HG03558 (cell line): ENCODE measurements around the gene ERP27.

Experiments used
- ATAC-seq: cut with Tn5 transposase; IDR thresholded peaks from one replicate; pipeline ENCODE4 v1.9.1; 2021; ENCODE audit warnings: moderate number of reproducible peaks; ENCODE audit not compliant: unreplicated experiment; ENCODE audit errors: extremely low read depth

The ERP27 gene

DNA sequence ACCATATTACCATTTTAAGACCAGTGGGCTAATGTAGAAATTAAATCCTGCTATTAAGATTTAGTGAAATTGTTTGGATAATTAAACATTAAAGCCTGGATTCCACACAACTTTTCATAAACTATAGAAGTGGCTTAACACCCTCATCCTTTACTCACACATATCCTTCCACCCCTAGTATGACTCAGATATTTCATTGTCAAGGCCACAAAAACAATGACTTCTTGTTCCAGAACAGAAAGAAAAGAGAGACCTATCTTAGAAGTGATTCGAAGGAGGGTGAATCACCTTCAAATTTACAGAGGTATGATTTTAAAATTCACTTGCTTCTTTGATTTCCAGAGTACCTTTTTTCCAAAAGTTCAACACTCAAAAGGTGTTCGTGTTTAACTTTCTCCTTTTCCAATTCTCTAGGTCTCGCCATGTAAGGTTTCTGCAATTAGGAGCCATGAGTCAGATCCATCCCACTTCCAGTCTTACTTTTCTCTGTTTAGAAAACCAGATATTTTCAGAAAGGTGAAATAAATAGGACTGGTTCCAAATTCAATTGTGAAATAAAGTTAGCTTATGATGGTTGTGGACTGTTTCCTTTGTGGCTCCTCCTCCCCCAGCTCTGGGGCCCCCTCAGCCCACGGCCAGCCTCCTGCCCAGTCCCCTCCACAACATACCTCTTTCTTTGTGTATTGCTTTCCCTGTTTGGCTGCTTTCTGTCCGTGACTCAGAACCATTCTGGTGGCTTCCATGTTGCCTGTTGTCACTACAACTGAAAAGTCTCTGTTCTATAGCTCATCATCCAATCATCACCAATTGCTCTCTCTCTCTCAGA lies 28.0 kb downstream of the ERP27 start:
- no peak for ATAC-seq

DNA sequence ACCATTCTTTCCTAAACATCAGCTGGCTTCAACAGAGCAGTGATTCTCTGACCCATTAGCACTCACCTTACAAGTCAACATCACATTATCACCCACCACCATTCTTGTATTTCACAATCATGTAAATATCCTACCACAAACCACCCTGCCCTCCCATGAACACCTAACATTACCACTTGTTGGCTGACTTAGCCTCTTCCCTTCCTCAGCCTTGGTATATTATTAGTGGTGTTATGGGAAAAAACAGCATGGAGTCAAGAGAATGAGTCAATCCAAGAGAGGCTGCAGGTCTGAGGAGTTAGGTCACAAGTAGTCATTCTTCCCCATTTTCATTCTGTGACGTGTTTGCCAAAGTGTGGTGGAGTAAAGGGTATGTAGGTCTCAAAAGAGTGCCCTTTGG lies 30.4 kb downstream of the ERP27 start:
- no peak for ATAC-seq

DNA sequence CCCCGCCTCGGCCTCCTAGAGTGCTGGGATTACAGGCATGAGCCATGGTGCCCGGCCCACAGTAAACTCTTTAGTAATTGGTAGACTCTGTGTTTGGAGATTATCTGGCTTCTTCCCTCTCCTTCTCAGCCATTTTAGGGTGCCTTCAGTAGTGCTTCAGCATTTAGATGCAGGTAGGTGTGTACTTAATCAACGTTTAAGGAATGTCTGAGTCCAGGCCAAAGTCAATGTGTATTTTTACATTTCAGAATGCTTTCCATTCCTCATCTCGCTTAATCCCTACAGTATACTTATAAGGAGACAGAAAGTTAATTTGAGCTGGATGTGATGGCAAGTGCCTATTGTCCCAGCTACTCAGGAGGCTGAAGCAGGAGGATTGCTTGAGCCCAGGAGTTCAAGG lies 32.2 kb downstream of the ERP27 start:
- ATAC-seq: no peak

DNA sequence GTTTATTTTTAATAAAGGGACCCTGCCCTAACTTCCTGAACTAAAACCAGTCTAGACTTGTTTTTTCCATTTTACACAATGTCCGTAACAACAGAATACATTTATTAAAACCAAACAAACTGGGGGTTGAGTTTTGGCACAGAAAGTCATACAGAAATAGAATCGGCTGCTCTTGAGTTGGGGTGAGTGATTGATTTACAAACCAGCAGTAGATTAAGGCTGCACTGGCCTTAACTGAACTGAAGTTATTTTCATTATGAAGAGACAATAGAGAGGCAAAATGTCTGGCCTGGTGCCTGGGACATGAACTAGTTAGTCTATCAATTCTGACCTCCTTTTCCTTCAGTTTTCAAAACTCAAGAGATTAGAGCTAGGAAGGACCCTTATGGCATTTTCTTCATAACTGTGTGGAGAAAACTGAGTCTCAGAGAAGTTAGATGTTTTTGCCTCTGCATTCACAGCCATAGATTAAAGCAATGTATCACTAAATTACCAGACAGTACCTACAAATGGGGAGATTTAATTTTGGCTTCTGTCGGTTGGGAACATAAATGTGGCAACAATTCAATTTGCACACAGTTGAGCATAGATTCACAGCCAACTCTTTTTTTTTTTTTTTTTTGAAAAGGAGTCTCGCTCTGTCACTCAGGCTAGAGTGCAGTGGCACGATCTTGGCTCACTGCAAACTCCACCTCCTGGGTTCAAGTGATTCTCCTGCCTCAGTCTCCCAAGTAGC lies 32.9 kb downstream of the ERP27 start:
- no peak for ATAC-seq

DNA sequence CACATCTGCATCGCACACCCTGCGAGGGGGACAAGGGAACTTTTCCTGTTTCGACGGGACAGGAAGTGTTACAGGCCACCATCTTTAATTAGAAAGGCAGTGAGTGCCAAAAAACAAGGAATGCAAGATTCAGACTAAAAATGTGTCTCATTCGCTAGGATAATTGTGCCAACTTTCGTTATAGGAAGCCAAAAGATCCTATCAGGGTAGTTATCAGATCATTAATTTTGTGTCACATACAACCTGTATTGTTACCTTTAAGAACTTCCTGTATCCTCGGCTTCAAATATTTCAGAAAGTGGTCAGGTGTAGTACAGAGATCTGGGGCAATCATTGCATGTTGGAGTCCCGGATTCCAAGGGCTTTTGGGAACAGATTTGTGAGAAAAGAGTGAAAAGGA lies 33.5 kb downstream of the ERP27 start:
- no peak for ATAC-seq

DNA sequence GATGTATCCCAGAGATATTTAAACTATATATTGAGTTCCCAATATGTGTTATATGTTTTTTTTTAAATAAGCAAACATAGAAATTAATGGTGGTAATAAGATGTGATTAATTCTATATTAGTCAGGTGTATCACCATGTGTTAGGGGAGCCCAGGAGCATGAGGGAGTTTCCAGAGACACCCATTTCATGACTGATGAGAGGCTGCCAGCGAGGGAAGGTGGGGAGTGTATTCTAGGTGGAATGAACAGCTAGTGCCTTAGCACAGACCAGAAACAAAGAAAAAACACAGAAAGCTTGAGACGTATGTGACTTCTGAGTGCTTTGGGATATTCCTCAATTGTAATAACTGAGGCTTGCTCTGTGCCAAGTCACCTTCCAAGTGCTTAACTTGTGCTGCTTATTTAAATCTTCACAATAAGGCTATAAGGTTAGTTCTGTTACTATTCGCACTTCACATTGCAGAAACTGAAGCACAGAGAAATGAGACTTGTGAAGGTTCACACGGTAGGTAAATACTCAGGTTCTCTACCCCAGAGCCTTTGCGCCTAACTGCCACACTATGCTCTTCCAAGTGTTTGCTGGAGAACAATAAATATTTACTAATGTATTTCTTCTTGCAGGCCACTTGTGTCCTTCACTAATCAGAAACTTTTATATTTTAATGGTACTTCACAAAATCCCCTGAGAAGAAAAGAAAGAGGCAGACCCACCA lies 34.8 kb downstream of the ERP27 start:
- no peak for ATAC-seq

DNA sequence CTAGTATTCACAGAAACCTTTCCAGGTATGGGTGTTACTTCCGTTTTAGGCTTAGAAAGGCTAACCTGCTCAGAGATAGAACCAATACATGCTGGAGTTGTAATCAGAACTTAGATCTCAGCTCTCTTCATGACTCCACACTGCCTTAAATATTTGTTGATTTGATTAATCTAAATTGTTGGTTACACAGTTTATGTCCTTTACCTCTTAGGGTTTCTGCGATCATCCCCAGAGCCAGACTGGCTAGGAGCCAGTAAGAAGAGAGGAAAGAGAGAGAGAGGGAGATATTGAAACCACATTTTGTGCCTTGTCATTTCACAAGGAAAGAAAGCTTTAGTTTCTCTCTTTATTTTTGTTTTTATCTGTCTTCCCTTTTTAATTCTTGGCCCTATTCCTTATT lies 35.9 kb downstream of the ERP27 start:
- no peak for ATAC-seq

DNA sequence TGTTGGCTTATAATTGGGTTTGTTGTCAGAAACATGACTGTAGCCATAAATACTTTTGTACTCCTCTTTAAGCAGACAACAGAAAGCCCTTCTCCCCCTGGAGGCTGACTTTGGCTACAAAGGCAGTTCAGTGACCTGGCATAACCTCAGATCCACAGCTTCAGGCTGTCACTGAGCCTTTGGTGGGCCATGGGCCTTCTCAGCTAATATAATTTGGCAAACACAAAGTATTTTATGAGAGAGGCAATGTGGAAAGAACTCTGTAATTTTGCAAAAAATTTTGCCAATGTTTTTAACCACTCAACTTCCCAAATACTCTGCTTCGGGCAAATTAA lies 37.1 kb downstream of the ERP27 start:
- ATAC-seq: no peak

DNA sequence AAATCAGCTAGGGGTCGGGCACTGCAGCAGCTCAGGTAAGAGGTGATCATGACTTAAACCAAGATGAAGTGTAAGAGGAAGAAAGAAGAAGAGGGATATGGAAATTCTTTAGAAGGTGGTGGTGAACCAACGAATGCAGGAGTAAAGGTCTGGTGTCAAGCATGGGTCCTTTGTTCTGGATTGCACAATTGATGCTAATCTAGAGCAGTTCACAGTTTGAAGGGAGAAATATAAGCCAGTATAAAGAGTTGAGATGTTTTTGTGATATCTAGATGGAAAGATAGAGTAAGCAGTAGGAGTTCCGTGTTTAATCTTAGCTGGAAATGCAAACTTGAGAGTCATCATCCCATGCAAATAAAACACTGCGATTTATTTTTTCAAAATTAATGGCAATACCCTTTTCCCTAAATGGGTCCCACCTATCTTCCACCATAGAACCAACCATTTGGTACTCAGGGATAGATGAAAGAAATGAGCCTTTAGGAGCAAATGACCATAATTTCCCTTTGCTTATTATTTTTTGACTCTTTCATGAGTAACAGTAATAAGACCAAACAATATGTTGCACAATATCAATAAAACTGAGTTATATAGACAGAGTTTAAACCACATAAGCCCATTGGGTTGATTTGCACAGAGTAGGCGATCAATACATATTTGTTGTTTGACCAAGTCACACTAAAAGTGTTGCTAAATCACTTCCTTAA lies 37.7 kb downstream of the ERP27 start:
- ATAC-seq: no peak

DNA sequence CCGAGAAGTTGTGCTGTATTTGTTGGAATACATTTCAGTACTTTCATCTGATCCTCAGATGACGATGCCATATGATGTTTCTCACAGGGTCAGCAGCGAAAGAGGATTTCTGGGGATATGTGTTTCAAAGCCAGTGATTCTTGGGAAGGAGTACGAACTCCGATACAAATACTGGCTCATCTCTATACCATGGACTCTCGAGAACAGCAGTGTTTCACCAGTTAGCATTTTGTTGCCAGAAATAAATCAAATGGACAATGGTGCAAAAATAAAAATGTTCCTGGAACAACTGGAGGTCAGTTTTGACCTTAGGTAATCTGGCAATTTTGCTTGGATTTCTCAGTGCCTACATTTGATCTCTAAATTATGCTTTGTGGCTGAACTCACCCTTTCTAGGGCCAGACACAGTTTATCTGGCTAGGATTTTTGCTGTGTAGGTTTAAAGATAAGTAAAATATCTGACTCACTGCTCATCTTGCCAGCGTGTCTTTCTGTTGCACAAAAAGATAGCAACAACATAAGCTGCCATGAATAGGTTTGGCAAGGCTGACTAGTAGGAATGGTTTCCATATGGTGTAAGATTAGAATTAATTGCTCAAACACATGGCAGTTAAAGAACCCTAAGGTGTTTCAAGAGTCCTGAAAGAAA lies 41.7 kb downstream of the ERP27 start:
- ATAC-seq: no peak

DNA sequence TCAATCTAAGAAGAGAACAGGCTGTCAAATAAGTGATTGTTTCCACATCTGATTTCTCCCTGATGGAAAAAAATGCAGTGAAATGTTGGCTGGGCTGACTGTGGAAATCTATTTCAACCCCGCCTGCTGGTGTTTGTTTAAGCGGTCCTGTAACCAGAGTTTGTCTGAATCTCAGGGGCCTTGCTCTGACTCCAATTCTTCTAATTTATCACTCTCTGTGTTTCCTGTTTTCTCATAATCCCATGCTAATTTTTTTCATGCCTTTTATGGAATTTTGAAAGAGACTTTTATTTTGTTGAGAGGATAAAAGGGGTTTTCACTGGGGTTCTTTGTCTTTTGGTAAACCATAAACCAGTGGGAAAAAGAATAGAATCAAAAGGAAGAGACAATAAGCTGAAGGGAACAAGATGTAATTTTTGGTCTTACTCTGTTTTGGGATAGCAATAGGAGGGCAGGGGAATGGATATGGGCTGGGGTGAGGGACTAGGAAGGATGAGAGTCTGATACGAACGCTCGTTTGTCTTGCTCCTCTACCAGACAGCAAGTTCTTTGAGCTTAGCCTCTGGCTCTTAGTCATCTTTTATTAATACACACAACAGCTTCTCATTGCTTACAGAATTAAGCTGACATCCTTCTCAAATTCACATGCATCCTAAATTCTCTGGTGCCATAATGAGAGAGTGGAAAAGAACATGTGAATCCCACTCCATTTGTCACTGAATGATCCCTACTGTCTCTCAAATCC lies 44.7 kb downstream of the ERP27 start:
- ATAC-seq: no peak

DNA sequence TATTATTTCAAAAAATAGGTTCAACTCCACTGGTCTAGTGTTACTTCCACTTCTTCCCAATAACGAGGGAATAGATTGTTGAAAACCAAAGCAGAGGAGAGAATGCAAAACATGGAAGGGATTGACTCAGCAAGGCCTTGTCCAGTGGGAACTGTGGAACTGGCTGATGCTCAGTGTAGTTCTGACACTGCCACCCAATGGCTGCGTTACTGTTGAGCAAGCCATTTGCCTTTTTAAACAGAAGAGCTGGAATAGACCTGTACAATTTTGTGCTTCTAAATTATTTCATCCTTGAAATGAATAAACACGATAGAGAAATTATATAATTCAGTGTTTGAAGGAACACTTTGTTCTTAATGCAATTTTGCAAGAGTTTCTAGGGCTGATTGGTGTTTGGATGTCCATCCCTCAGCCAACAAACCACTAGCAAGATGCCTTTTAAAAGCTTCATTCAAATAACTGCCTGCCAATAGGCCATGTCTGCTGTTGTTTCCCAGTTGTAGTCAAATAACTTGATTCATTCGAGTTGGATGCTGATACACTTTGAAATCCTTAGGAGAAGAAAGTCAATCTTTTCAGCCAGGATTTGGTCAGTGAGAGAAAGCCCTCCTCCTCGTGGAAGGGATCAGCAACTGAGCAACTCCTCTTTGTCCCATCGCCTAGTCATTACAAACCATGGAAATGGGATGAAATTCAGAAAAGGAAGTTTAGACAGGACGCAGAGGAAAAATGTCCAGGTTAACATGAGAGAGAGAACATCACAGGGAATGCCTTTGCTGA lies 45.4 kb downstream of the ERP27 start:
- no peak for ATAC-seq

DNA sequence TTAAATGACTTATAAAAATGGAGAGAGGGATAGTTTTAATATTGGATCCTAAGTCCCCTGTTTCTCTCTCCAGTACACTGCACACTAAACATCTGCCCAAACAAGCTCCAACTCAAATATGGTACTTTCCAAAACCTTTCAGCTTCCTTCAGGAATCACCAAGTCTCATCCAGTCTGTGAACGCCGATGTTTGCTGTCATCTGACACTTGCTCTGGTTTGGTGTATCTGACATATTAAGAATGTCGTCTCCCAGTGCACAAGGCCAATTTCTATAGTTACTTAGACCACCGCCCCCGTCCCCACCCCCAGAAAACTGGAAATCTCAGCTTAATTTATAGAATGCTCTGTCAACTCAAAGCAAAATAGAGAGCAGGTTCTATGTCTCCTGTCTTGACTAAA lies 47.6 kb downstream of the ERP27 start:
- no peak for ATAC-seq

DNA sequence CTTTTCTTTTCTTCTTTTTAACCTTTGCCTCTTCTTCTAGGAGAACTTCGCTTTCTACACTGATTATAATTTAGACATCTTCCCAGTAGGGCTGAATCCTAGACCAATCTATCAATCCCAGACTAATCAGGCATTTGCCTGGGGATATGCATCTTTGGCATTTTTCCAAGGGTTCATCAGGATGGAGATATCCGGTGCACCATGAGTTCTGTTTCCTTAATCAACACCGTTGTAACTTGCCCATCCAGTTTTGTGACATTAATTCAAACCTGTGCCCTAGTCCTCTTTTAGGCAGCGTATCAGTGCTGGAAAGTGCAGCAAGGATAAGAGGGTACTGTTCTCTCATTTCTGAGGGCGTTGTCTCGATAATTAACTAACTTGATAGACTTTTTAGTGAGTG lies 52.1 kb downstream of the ERP27 start:
- no peak for ATAC-seq

DNA sequence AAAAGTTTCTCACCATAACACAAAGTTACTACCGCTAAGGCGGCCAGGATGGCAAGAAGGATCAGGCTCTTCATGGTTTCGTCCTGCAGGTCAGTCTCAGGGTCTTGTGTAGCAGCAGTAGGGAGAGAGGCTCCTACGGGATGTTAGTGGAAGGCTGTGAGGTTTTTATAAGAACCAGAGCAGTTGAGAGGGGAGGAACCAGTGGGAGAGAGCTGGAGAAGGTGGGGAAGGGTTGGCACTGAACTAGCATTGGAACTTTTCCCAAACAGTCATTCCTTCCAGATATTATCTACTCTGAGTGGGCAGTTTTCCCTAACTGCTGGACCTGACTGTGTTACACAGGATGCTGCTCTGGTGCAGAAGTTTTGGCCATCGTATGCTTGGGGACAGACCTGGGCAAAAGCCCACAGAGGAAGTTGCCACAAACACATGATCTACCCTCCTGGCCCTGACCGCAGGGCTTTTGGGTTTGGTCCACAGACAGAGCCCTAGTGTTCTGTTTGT lies 52.6 kb downstream of the ERP27 start, which contains the start of gene MGP:
Gene MGP, minus strand, starts transcription at position 137 of the 504 bp plus-strand sequence. Its CDS starts 63 bp downstream, at position 74.
- ATAC-seq: no peak

DNA sequence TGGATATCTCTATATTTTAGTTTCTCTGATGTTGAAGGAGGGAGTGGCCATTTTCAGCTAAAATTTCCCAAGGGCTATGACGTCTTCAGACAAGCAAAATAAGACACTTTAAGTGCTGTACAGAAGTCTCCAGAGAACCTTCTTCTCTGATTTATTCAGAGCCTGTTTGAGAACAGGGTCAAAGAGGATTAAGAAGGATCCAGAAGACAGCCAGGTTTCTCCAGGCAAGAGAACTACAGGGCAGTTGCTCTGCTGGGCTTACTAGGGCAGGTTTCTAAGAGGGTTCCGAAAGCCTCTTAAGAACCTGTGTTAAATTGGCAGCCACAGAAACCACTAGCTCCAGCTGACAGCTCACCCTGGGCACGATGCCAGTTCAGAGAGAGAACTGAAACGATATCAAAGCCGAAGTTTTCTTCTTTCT lies 53.9 kb downstream of the ERP27 start:
- ATAC-seq: peak; percentile 89

DNA sequence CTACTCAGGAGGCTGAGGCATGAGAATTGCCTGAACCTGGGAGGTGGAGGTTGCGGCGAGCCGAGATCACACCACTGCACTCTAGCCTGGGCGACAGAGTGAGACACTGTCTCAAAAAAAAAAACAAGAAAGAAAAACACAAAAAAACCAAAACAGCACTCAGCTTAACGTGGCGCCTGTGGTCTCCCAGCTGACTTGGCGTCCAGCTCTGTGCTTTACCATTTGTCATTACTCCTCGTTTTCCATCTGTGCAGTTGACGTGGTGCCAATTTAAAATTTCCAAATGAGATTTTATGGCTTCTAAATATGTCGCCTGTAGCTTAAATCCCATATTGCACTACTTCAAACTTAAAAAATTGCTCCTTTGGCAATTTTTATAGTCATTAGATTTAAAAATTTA lies 54.7 kb downstream of the ERP27 start:
- ATAC-seq: no peak

DNA sequence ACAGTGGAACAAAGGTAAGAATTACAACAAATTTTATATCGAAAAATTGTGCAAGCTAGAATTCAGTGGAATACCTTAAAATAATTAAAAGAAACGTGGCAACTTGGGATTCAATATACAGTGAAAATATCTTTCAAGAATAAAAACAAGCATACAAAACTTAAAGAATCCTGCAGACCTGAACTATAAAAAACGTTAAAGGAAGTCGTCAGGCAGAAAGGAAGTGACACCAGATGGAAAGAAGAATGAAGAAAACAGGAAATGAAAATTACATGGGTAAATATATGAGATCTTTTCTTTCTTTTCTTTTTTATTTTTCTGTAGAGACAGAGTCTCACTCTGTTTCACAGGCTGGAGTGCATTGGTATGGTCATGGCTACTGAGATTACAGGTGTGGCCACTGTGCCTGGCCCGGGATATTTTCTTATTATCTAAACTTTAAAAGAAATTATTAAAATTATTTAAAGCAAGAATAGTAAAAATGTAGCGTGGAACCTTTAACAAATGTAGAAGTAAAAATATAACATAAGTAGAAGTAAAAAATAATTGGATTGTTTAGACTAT lies 57.4 kb downstream of the ERP27 start:
- no peak for ATAC-seq
